ENCODE results near the gene GTF2A1.

GTF2A1 gene

GRCh38 chr14:81176241-81176640 lies 44.5 kb downstream of the GTF2A1 start:
- no peak for ATAC-seq

GRCh38 chr14:81172881-81173280 lies 47.9 kb downstream of the GTF2A1 start:
- ATAC-seq: no peak

- ATAC-seq: no peak
Measured at GRCh38 chr14:81172353-81172752, 48.4 kb downstream of the GTF2A1 start.

- ATAC-seq: no peak
Measured at GRCh38 chr14:81170829-81171195, 49.9 kb downstream of the GTF2A1 start.

GRCh38 chr14:81170104-81170828 lies 50.5 kb downstream of the GTF2A1 start:
- ATAC-seq: peak; percentile 98 to 99

GRCh38 chr14:81169711-81170103 lies 51.1 kb downstream of the GTF2A1 start:
- peak in 1 of 2 donors; percentile 1 for ATAC-seq

GRCh38 chr14:81169267-81169666 lies 51.5 kb downstream of the GTF2A1 start:
- no peak for ATAC-seq

GRCh38 chr14:81166121-81166520 lies 54.6 kb downstream of the GTF2A1 start:
- ATAC-seq: no peak

- ATAC-seq: no peak
Measured at GRCh38 chr14:81165188-81165587, 55.6 kb downstream of the GTF2A1 start.

GRCh38 chr14:81164167-81164774 lies 56.5 kb downstream of the GTF2A1 start:
- ATAC-seq: peak; percentile 98 to 99

GRCh38 chr14:81162941-81163340 lies 57.8 kb downstream of the GTF2A1 start:
- no peak for ATAC-seq

- no peak for ATAC-seq
Measured at GRCh38 chr14:81161749-81162148, 59.0 kb downstream of the GTF2A1 start.

GRCh38 chr14:81161088-81161487 lies 59.7 kb downstream of the GTF2A1 start:
- ATAC-seq: no peak

GRCh38 chr14:81157431-81157830 lies 63.3 kb downstream of the GTF2A1 start:
- ATAC-seq: no peak

GRCh38 chr14:81153187-81153586 lies 67.6 kb downstream of the GTF2A1 start:
- peak; percentile 41 to 49 for ATAC-seq

GRCh38 chr14:81148635-81149034 lies 72.1 kb downstream of the GTF2A1 start:
- ATAC-seq: no peak

- ATAC-seq: no peak
Measured at GRCh38 chr14:81147140-81147897, 73.4 kb downstream of the GTF2A1 start.

GRCh38 chr14:81144824-81145603 lies 75.7 kb downstream of the GTF2A1 start:
- no peak for ATAC-seq

GRCh38 chr14:81143793-81144192 lies 77.0 kb downstream of the GTF2A1 start:
- no peak for ATAC-seq

GRCh38 chr14:81141426-81141825 lies 79.3 kb downstream of the GTF2A1 start:
- ATAC-seq: no peak

- no peak for ATAC-seq
Measured at GRCh38 chr14:81138429-81138828, 82.3 kb downstream of the GTF2A1 start.

GRCh38 chr14:81137316-81137715 lies 83.4 kb downstream of the GTF2A1 start:
- no peak for ATAC-seq

- ATAC-seq: no peak
Measured at GRCh38 chr14:81133400-81133799, 87.4 kb downstream of the GTF2A1 start.

All from activated CD4-positive, CD25-positive, alpha-beta regulatory T cell treated with anti-CD3 and anti-CD28 coated beads, Interleukin-2, amount 50 U/mL, for 24 hours (primary cell).